ENCODE data around the gene MYH14.
A peak's percentile ranks its signal among the peaks of the same experiment; 100 is the strongest.

DNA sequence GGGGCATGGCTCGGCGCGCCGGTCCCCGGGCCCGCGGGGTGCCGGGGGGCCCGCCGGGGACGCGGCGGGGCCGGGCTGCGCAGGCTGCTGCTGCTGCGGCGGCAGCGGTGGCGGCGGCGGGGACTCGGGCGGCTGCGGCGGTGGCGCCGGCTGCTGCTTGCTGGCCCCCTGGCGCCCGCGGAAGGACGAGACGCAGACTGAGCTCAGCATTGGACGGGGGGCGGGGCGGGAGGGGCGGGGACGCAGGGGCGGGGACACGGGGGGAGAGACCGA lies 125.4 kb downstream of the MYH14 start:
- TF ChIP-seq POLR2A (IDR thresholded peaks at IDR 0.05): no peak
- peak in 1 of 6 experiments; percentile 7 for TF ChIP-seq CTCF (IDR thresholded peaks at IDR 0.05)
- no peak for TF ChIP-seq EP300 (IDR thresholded peaks at IDR 0.05)
